GM12892 (cell line): ENCODE results near the gene RSPH1.

Experiments used
- POLR2A ChIP-seq: IDR thresholded peaks from 2 replicates; pipeline ENCODE4 v1.6.1; 2011; ENCODE audit warnings: low read depth, low read length, control low read depth
- TAF1 ChIP-seq: IDR thresholded peaks from 2 replicates; pipeline ENCODE4 v1.6.1; 2011; ENCODE audit warnings: low read depth, mild to moderate bottlenecking, control low read depth, low read length, borderline replicate concordance

GRCh38 chr21:42423197-42423675 is 72.8 kb downstream of the RSPH1 start:
- TF ChIP-seq POLR2A (no peak), TAF1 (no peak)
